Skeletal muscle satellite cell (primary cell): ENCODE data around the gene CCDC157.

Experiments
- H3K27me3 ChIP-seq: 2 replicates; pipeline ENCODE4 v1.7.0; 2013; ENCODE audit warnings: low read length; ENCODE audit not compliant: control insufficient read depth, insufficient read depth
- H3K36me3 ChIP-seq: 2 replicates; pipeline ENCODE4 v1.7.0; 2013; ENCODE audit warnings: mild to moderate bottlenecking, control low read depth, low read length; ENCODE audit not compliant: insufficient read depth
- H3K4me1 ChIP-seq: 2 replicates; pipeline ENCODE4 v1.7.0; 2013; ENCODE audit warnings: low read length; ENCODE audit not compliant: control insufficient read depth, insufficient read depth
- H3K4me2 ChIP-seq: 2 replicates; pipeline ENCODE4 v1.7.0; 2013; ENCODE audit warnings: mild to moderate bottlenecking, low read length
- H3K4me3 ChIP-seq: 2 replicates; pipeline ENCODE4 v1.7.0; 2013; ENCODE audit warnings: low read length
- H3K9ac ChIP-seq: 2 replicates; pipeline ENCODE4 v1.7.0; 2013; ENCODE audit warnings: mild to moderate bottlenecking, low read depth, low read length, moderate library complexity
- H3K9me3 ChIP-seq: replicated peaks from 2 replicates; pipeline ENCODE4 v1.7.0; 2013; ENCODE audit warnings: mild to moderate bottlenecking, control low read depth, low read length

Gene CCDC157

DNA sequence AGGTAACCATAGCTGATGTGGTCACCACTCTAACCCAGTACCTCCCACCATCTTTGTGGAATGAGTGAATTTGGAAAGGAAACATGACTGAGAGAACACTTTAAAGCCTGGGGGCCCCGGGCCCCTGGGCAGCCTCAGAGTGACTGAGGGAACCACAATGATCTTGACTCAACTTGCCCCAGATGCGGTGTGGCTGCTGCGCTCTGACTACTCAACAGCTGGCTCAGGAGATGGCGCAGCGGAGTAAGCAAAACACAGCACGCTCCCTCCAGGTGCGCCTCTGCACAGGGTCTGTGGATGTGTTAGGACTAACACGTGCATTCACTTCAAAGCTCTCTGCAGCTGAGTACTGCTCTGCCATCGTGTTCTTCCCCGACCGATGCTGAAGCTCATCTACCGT lies 24.5 kb downstream of the CCDC157 start:
- Histone ChIP-seq H3K9ac (no peak overlapping the region), H3K4me1 (peaks cover 5% of the 10 kb centered on the region), H3K9me3 (no peaks in the 10 kb centered on the region), H3K36me3 (peaks cover 49% of the 10 kb centered on the region), H3K4me2 (no peak overlapping the region), H3K27me3 (no peaks in the 10 kb centered on the region), H3K4me3 (no peak overlapping the region)

GRCh38 chr22:30382340-30382739 lies 25.5 kb downstream of the CCDC157 start:
- no peak overlapping the region for H3K4me3 ChIP-seq
- no peaks in the 10 kb centered on the region for H3K9me3 ChIP-seq
- H3K36me3 ChIP-seq = peaks cover 41% of the 10 kb centered on the region
- no peak overlapping the region for H3K9ac ChIP-seq
- H3K4me1 ChIP-seq = peaks cover 10% of the 10 kb centered on the region
- no peak overlapping the region for H3K4me2 ChIP-seq
- no peaks in the 10 kb centered on the region for H3K27me3 ChIP-seq

DNA sequence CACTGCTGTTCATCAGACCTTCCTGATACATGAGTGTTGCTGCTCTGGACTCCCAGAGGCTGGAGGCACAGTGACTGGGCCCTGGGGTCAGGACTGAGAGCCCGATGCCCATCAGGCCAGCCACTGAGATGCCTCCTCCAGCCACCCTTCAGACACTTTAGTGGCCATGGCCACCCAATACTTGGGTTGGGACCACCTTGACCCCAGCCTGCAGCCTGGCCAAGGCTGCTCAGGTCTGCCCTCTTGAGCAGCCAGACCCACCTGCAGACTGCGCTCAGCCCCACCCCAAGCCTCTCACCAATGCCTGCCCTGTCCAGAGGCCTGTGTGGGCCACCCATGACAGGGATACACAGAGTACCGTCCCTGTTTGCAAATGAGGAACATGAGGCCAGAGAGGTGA lies 26.3 kb downstream of the CCDC157 start:
- Histone ChIP-seq H3K4me2 (no peak overlapping the region), H3K36me3 (peaks cover 33% of the 10 kb centered on the region), H3K27me3 (no peaks in the 10 kb centered on the region), H3K4me1 (peaks cover 13% of the 10 kb centered on the region), H3K9me3 (no peaks in the 10 kb centered on the region), H3K4me3 (no peak overlapping the region), H3K9ac (no peak overlapping the region)

DNA sequence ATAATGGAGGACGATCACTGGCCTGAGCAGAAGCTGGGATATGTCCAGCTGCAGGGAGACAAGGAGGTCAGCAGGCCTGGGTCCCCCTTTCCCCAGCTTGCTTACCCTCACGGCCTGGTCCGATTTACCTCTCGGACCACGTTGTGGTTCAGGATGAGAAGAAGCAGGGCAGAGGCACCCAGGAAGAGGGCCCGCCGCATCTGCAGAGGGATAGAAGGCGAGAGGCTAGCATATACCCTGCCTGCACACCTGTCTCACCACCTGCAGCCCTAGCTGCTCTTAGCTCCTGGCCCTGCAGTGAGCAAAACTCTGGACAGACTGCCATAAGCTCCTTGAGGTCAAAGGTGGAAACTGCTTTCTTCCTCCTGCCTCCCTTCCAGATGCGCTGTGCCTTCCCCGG lies 29.1 kb downstream of the CCDC157 start:
- peak overlapping the region; percentile 88 for H3K9ac ChIP-seq
- H3K4me2 ChIP-seq = peak overlapping the region; percentile 96
- H3K27me3 ChIP-seq = no peaks in the 10 kb centered on the region
- no peak overlapping the region for H3K4me3 ChIP-seq
- peaks cover 13% of the 10 kb centered on the region for H3K4me1 ChIP-seq
- H3K36me3 ChIP-seq = peaks cover 15% of the 10 kb centered on the region
- H3K9me3 ChIP-seq = no peaks in the 10 kb centered on the region

GRCh38 chr22:30386608-30386959 lies 29.8 kb downstream of the CCDC157 start:
- Histone ChIP-seq H3K9ac (peak overlapping the region; percentile 88), H3K36me3 (peaks cover 15% of the 10 kb centered on the region), H3K9me3 (no peaks in the 10 kb centered on the region), H3K4me2 (peak overlapping the region; percentile 96), H3K4me1 (peaks cover 18% of the 10 kb centered on the region), H3K27me3 (no peaks in the 10 kb centered on the region), H3K4me3 (peak overlapping the region; percentile 91)

GRCh38 chr22:30386960-30387827 lies 30.4 kb downstream of the CCDC157 start, which contains the start of gene RNF215:
RNF215 (minus strand) TSS chr22:30387411; CDS start chr22:30387313, 98 bp downstream.
- peaks cover 15% of the 10 kb centered on the region for H3K36me3 ChIP-seq
- peak within 1 kb of the TSS; percentile 91 for H3K4me3 ChIP-seq
- no peaks in the 10 kb centered on the region for H3K9me3 ChIP-seq
- peak within 1 kb of the TSS; percentile 88 for H3K9ac ChIP-seq
- H3K27me3 ChIP-seq = no peaks in the 10 kb centered on the region
- peak within 1 kb of the TSS; percentile 98 for H3K4me2 ChIP-seq
- peaks cover 21% of the 10 kb centered on the region for H3K4me1 ChIP-seq

GRCh38 chr22:30390974-30391691 lies 34.3 kb downstream of the CCDC157 start:
- no peaks in the 10 kb centered on the region for H3K9me3 ChIP-seq
- H3K4me3 ChIP-seq = no peak overlapping the region
- no peaks in the 10 kb centered on the region for H3K36me3 ChIP-seq
- no peaks in the 10 kb centered on the region for H3K27me3 ChIP-seq
- no peak overlapping the region for H3K9ac ChIP-seq
- H3K4me1 ChIP-seq = peaks cover 17% of the 10 kb centered on the region
- H3K4me2 ChIP-seq = no peak overlapping the region

- Histone ChIP-seq H3K4me1 (peaks cover 11% of the 10 kb centered on the region), H3K27me3 (no peaks in the 10 kb centered on the region), H3K9ac (no peak overlapping the region), H3K9me3 (no peaks in the 10 kb centered on the region), H3K4me2 (no peak overlapping the region), H3K4me3 (no peak overlapping the region), H3K36me3 (no peaks in the 10 kb centered on the region)
Measured at GRCh38 chr22:30392661-30393321, 36.0 kb downstream of the CCDC157 start.

- no peaks in the 10 kb centered on the region for H3K9me3 ChIP-seq
- H3K36me3 ChIP-seq = no peaks in the 10 kb centered on the region
- peaks cover 13% of the 10 kb centered on the region for H3K4me1 ChIP-seq
- no peak overlapping the region for H3K9ac ChIP-seq
- no peak overlapping the region for H3K4me2 ChIP-seq
- H3K4me3 ChIP-seq = no peak overlapping the region
- H3K27me3 ChIP-seq = no peaks in the 10 kb centered on the region
Measured at GRCh38 chr22:30393322-30393680, 36.5 kb downstream of the CCDC157 start.

DNA sequence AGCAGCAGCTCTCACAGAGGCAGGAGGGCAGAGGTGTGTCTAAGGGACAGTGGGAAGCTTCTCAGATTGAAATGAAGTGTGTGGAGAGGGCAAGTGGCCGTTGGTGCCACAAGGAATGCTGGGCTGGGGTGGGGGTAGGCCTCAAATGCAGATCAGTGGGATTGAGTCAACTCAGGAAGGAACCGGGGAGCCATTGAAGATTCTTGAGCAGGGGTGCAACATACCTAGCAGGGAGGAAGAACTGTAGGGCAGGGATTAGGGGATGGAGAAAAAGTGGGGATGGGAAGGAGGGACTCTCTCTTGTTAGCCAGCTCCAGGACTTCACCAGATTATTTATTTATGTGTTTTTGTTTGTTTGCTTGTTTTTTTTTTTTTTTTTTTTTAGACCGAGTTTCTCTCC lies 37.1 kb downstream of the CCDC157 start:
- Histone ChIP-seq H3K4me2 (no peak overlapping the region), H3K9me3 (no peaks in the 10 kb centered on the region), H3K27me3 (no peaks in the 10 kb centered on the region), H3K4me3 (no peak overlapping the region), H3K36me3 (no peaks in the 10 kb centered on the region), H3K9ac (no peak overlapping the region), H3K4me1 (peaks cover 19% of the 10 kb centered on the region)

DNA sequence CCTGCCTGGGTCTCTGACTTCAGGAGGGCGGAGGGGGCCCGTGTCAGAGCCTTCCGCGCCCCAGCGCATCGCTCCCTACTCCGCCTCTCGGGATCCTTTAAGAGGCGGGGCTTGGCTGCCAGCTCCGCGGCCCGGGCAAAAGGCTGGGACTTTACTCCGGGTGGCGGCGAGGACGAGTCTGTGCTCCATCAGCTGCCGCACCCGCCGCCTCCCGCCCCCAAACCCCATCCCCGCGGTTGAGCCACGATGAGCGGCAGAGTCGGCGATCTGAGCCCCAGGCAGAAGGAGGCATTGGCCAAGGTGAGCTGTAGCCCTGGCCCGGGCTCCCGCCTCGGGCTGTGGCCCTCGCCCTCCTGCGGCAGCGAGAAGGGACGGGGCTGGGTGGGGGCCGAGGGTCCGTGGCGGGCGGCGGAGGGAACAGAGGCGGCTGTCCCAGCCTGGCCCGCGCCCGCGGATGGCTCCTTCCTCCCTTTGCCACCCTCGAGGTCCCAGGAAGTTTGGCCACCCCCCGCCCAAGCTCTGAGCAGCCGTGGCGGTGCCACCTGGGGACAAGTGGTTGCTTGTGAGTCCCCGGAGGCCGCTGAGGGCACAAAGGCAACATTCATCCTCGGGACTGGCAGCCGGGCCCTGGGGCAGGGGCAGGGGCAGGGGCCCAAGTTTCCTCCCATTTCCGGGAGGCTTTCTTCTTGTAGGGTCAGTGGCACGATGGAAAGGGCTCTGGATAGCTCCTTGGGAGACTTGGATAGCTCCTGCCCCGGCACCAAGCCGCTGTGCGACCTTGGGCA lies 40.3 kb downstream of the CCDC157 start, which contains the start of gene SEC14L2:
Gene SEC14L2 (plus strand): TSS at position 148 of the 785 bp plus-strand sequence. CDS start 99 bp downstream, at position 247.
- Histone ChIP-seq H3K9me3 (no peaks in the 10 kb centered on the region), H3K4me3 (peak within 1 kb of the TSS; percentile 89), H3K4me2 (peak within 1 kb of the TSS; percentile 96), H3K36me3 (peaks cover 17% of the 10 kb centered on the region), H3K27me3 (no peaks in the 10 kb centered on the region), H3K9ac (peak within 1 kb of the TSS; percentile 87), H3K4me1 (peaks cover 30% of the 10 kb centered on the region)
